HEK293 (cell line): ENCODE results near the gene ZIC4.

Experiments used
- INSM2 ChIP-seq: fragments of 450-650 bp; formaldehyde crosslinking; IDR thresholded peaks from 2 replicates; pipeline ENCODE4 v1.5.1; 2016; ENCODE audit warnings: missing biosample characterization, missing genetic modification characterization
- KLF9 ChIP-seq: fragments of 450-650 bp; formaldehyde crosslinking; IDR thresholded peaks from 2 replicates; pipeline ENCODE4 v1.5.1; 2016; ENCODE audit warnings: missing biosample characterization, missing genetic modification characterization, low read depth
- PBX3 ChIP-seq: sonication (generic); formaldehyde crosslinking; IDR thresholded peaks from 2 replicates; pipeline ENCODE4 v1.8.1; 2022; ENCODE audit warnings: mild to moderate bottlenecking, moderate library complexity, missing genetic modification reagents
- ZNF114 ChIP-seq: fragments of 450-650 bp; formaldehyde crosslinking; IDR thresholded peaks from 2 replicates; pipeline ENCODE4 v1.5.0; 2017; ENCODE audit warnings: missing biosample characterization, missing genetic modification characterization
- ZNF138 ChIP-seq: fragments of 450-650 bp; formaldehyde crosslinking; IDR thresholded peaks from 2 replicates; pipeline ENCODE4 v1.5.1; 2016; ENCODE audit warnings: missing biosample characterization, missing genetic modification characterization, borderline replicate concordance
- ZNF146 ChIP-seq: fragments of 450-650 bp; formaldehyde crosslinking; IDR thresholded peaks from 2 replicates; pipeline ENCODE4 v1.5.1; 2016; ENCODE audit warnings: missing biosample characterization, missing genetic modification characterization
- ZNF248 ChIP-seq: fragments of 450-650 bp; formaldehyde crosslinking; IDR thresholded peaks from 2 replicates; pipeline ENCODE4 v1.5.1; 2017; ENCODE audit warnings: missing biosample characterization, missing genetic modification characterization
- ZNF660 ChIP-seq: fragments of 450-650 bp; IDR thresholded peaks from 2 replicates; pipeline ENCODE4 v1.5.1; 2018; ENCODE audit warnings: missing biosample characterization, mild to moderate bottlenecking, missing genetic modification characterization
- ZNF791 ChIP-seq: fragments of 450-650 bp; formaldehyde crosslinking; IDR thresholded peaks from 2 replicates; pipeline ENCODE4 v1.5.1; 2016; ENCODE audit warnings: missing biosample characterization, missing genetic modification characterization
- TF ChIP-seq, protein P1 (sequence below): fragments of 450-650 bp; formaldehyde crosslinking; IDR thresholded peaks from 2 replicates; pipeline ENCODE4 v1.5.1; 2016; ENCODE audit warnings: missing biosample characterization, missing genetic modification characterization
- TF ChIP-seq, protein P2 (sequence below): fragments of 450-650 bp; formaldehyde crosslinking; IDR thresholded peaks from 2 replicates; pipeline ENCODE4 v1.5.1; 2016; ENCODE audit warnings: missing biosample characterization, missing genetic modification characterization

DNA sequence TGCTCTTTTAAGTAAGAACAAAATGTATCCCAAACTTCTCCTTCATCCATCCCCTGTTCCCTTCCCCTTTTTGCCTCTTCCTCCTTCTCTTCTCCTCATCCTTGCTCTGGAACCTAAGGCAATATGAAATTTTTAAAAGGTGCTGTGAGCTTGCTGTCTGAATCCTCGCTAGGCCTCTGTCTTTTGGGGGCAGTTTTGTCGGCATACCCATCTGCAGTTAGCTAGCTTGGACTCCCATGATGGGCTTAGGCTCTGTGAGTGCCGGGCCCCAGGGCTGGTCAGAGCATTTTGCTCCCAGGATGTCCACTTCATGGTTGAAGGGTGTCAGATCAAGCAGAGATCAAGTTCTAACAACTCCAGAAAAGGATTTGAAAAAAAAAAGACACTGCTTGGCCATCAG is 21.4 kb upstream of the ZIC4 start:
- TF ChIP-seq ZNF248 (tag by site-specific recombination): no peak
- no peak for TF ChIP-seq ZNF791 (tag by site-specific recombination)
- TF ChIP-seq PBX3 (CRISPR knock-in tag): no peak
- no peak for TF ChIP-seq INSM2
- TF ChIP-seq, protein P1, sequence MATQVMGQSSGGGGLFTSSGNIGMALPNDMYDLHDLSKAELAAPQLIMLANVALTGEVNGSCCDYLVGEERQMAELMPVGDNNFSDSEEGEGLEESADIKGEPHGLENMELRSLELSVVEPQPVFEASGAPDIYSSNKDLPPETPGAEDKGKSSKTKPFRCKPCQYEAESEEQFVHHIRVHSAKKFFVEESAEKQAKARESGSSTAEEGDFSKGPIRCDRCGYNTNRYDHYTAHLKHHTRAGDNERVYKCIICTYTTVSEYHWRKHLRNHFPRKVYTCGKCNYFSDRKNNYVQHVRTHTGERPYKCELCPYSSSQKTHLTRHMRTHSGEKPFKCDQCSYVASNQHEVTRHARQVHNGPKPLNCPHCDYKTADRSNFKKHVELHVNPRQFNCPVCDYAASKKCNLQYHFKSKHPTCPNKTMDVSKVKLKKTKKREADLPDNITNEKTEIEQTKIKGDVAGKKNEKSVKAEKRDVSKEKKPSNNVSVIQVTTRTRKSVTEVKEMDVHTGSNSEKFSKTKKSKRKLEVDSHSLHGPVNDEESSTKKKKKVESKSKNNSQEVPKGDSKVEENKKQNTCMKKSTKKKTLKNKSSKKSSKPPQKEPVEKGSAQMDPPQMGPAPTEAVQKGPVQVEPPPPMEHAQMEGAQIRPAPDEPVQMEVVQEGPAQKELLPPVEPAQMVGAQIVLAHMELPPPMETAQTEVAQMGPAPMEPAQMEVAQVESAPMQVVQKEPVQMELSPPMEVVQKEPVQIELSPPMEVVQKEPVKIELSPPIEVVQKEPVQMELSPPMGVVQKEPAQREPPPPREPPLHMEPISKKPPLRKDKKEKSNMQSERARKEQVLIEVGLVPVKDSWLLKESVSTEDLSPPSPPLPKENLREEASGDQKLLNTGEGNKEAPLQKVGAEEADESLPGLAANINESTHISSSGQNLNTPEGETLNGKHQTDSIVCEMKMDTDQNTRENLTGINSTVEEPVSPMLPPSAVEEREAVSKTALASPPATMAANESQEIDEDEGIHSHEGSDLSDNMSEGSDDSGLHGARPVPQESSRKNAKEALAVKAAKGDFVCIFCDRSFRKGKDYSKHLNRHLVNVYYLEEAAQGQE (tag by site-specific recombination): no peak
- no peak for TF ChIP-seq ZNF146 (tag by site-specific recombination)
- TF ChIP-seq ZNF660 (tag by site-specific recombination): no peak
- TF ChIP-seq ZNF138 (tag by site-specific recombination): no peak
- TF ChIP-seq, protein P2, sequence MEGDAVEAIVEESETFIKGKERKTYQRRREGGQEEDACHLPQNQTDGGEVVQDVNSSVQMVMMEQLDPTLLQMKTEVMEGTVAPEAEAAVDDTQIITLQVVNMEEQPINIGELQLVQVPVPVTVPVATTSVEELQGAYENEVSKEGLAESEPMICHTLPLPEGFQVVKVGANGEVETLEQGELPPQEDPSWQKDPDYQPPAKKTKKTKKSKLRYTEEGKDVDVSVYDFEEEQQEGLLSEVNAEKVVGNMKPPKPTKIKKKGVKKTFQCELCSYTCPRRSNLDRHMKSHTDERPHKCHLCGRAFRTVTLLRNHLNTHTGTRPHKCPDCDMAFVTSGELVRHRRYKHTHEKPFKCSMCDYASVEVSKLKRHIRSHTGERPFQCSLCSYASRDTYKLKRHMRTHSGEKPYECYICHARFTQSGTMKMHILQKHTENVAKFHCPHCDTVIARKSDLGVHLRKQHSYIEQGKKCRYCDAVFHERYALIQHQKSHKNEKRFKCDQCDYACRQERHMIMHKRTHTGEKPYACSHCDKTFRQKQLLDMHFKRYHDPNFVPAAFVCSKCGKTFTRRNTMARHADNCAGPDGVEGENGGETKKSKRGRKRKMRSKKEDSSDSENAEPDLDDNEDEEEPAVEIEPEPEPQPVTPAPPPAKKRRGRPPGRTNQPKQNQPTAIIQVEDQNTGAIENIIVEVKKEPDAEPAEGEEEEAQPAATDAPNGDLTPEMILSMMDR (tag by site-specific recombination): no peak
- TF ChIP-seq KLF9 (tag by site-specific recombination): no peak
- TF ChIP-seq ZNF114: no peak
